CD8-positive, alpha-beta memory T cell (primary cell): ENCODE results near the gene LANCL3. TPM values are rescaled to one million over a fixed set of nuclear protein-coding genes. Genes with fewer than 3 reads are reported as not detected.

Experiments
- CTCF ChIA-PET: fragments of 350-600 bp; sonication (Branson Sonifier 250); formaldehyde crosslinking; loops from one replicate; lab custom pipeline; 2021; ENCODE audit warnings: antibody characterized with exemption; lab: Charles Lee
- POLR2A ChIA-PET: fragments of 350-600 bp; sonication (Branson Sonifier 250); formaldehyde crosslinking; loops from one replicate; lab custom pipeline; 2021; ENCODE audit warnings: antibody characterized with exemption; lab: Charles Lee
- DNase-seq, 5 donors: peaks; one replicate each; pipeline versions ENCODE4 v3.0.0 to v3.0.0-alpha.2; 2020 to 2022; ENCODE audit warnings: mixed read lengths in 1 of 5
- H3K27ac ChIP-seq: one replicate; pipeline ENCODE4 v1.7.0; 2013; ENCODE audit warnings: low read depth, mild to moderate bottlenecking, low read length, moderate library complexity
- H3K27me3 ChIP-seq: 2 replicates; pipeline ENCODE4 v1.7.0; 2013; ENCODE audit warnings: low read length, mild to moderate bottlenecking; ENCODE audit not compliant: insufficient read depth, poor library complexity, severe bottlenecking
- H3K36me3 ChIP-seq: 2 replicates; pipeline ENCODE4 v1.7.0; 2013; ENCODE audit warnings: mild to moderate bottlenecking, low read length, moderate library complexity; ENCODE audit not compliant: insufficient read depth
- H3K4me1 ChIP-seq: 2 replicates; pipeline ENCODE4 v1.7.0; 2013; ENCODE audit warnings: mild to moderate bottlenecking, low read length, moderate library complexity; ENCODE audit not compliant: insufficient read depth
- H3K4me3 ChIP-seq: 2 replicates; pipeline ENCODE4 v1.7.0; 2013; ENCODE audit warnings: mild to moderate bottlenecking, low read length
- H3K9me3 ChIP-seq: 2 replicates; pipeline ENCODE4 v1.7.0; 2013; ENCODE audit warnings: mild to moderate bottlenecking, low read length
- H3K27ac Mint-ChIP-seq, 8 donors: one replicate each; pipeline ENCODE4 v1.8.0; 2020 to 2021; ENCODE audit warnings: mixed read lengths in 8 of 8, mild to moderate bottlenecking in 6 of 8, inconsistent platforms in 3 of 8, moderate library complexity in 3 of 8
- H3K27me3 Mint-ChIP-seq, 2 donors: one replicate each; pipeline ENCODE4 v1.8.0; 2020 to 2021; ENCODE audit warnings: mixed read lengths in 2 of 2, mild to moderate bottlenecking in 1 of 2, moderate library complexity in 1 of 2
- H3K36me3 Mint-ChIP-seq, 3 donors: one replicate each; pipeline ENCODE4 v1.8.0; 2020 to 2021; ENCODE audit warnings: mixed read lengths in 3 of 3, inconsistent platforms in 1 of 3, mild to moderate bottlenecking in 1 of 3
- H3K4me1 Mint-ChIP-seq, 3 donors: one replicate each; pipeline ENCODE4 v1.8.0; 2020 to 2021; ENCODE audit warnings: mixed read lengths in 3 of 3, inconsistent platforms in 1 of 3, mild to moderate bottlenecking in 1 of 3
- H3K4me3 Mint-ChIP-seq, 7 donors: one replicate each; pipeline ENCODE4 v1.8.0; 2020 to 2021; ENCODE audit warnings: mixed read lengths in 7 of 7, mild to moderate bottlenecking in 6 of 7, moderate library complexity in 4 of 7, inconsistent platforms in 2 of 7
- H3K9me3 Mint-ChIP-seq, 5 donors: one replicate each; pipeline ENCODE4 v1.8.0; 2020 to 2022; ENCODE audit warnings: mixed read lengths in 5 of 5, mild to moderate bottlenecking in 3 of 5, moderate library complexity in 2 of 5, inconsistent platforms in 1 of 5
- polyA plus RNA-seq: library from polyadenylated mRNA; unstranded; fragments of 300-500 nt; fragmentation: Illumina TruSeq; gene quantifications from one replicate; pipeline ENCODE4 v1.2.3, GENCODE V29; 2021
- total RNA-seq, 2 experiments: library from RNA; stranded (reverse); gene quantifications; one replicate each; pipeline ENCODE4 v1.2.3, GENCODE V29; 2021

LANCL3 gene
- total and polyA plus RNA-seq, 3 experiments from 2014 or later, result 0.37 to 0.49 (median 0.48) TPM

- ChIA-PET POLR2A (no interaction called here), CTCF (no interaction called here)
- no peak for DNase-seq
- no peaks in the 10 kb centered on the region for H3K4me1 ChIP-seq
- H3K36me3 ChIP-seq, result no peaks in the 10 kb centered on the region
- no peak overlapping the region for H3K4me3 ChIP-seq
- no peaks in the 10 kb centered on the region for H3K27me3 ChIP-seq
- Mint-ChIP-seq H3K27ac (no peak overlapping the region), H3K4me3 (no peak overlapping the region), H3K27me3 (peaks cover 0 to 1% of the 10 kb centered on the region in 2 donors), H3K4me1 (no peaks in the 10 kb centered on the region), H3K36me3 (peaks cover 0 to 1% (median 0%) of the 10 kb centered on the region in 3 donors), H3K9me3 (no peaks in the 10 kb centered on the region)
- H3K9me3 ChIP-seq, result no peaks in the 10 kb centered on the region
- H3K27ac ChIP-seq, result no peak overlapping the region
Observed at GRCh38 chrX:37676811-37677210, 105.3 kb downstream of the LANCL3 start.

DNA sequence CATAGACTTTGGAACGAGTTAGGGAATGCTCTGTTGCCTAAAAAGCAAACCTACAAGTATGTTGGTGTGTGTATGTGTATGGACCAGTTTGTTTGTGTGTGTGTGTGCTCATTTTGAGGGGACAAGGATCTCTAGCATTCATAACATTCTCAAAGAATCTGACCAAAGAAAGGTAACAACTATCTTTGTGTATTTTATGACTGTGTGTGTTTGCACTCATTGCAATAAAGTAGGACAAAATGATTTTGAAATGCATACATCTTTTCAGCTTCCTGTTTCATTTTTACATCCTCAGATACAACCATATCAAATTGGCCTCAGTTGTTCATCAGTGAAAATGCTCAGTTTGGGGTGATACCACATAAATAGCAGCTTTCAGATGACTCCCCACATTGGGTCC lies 105.8 kb downstream of the LANCL3 start:
- Mint-ChIP-seq H3K27me3 (peaks cover 0 to 1% of the 10 kb centered on the region in 2 donors), H3K4me3 (no peak overlapping the region), H3K4me1 (no peaks in the 10 kb centered on the region), H3K27ac (no peak overlapping the region), H3K36me3 (peaks cover 0 to 1% (median 0%) of the 10 kb centered on the region in 3 donors), H3K9me3 (no peaks in the 10 kb centered on the region)
- no peaks in the 10 kb centered on the region for H3K36me3 ChIP-seq
- no peak for DNase-seq
- no peaks in the 10 kb centered on the region for H3K27me3 ChIP-seq
- no peak overlapping the region for H3K27ac ChIP-seq
- H3K9me3 ChIP-seq, result no peaks in the 10 kb centered on the region
- H3K4me3 ChIP-seq, result no peak overlapping the region
- H3K4me1 ChIP-seq, result no peaks in the 10 kb centered on the region
- ChIA-PET CTCF (no interaction called here), POLR2A (no interaction called here)

GRCh38 chrX:37677765-37678164 lies 106.3 kb downstream of the LANCL3 start:
- H3K36me3 ChIP-seq, result no peaks in the 10 kb centered on the region
- ChIA-PET CTCF (no interaction called here), POLR2A (no interaction called here)
- no peak overlapping the region for H3K4me3 ChIP-seq
- H3K4me1 ChIP-seq, result no peaks in the 10 kb centered on the region
- peaks cover 0 to 5% of the 10 kb centered on the region in 2 donors for H3K27me3 Mint-ChIP-seq
- H3K27ac ChIP-seq, result no peak overlapping the region
- peaks cover 0 to 1% (median 0%) of the 10 kb centered on the region in 3 donors for H3K36me3 Mint-ChIP-seq
- no peaks in the 10 kb centered on the region for H3K27me3 ChIP-seq
- H3K4me3 Mint-ChIP-seq, result no peak overlapping the region
- no peaks in the 10 kb centered on the region for H3K4me1 Mint-ChIP-seq
- no peaks in the 10 kb centered on the region for H3K9me3 Mint-ChIP-seq
- DNase-seq, result no peak
- no peaks in the 10 kb centered on the region for H3K9me3 ChIP-seq
- no peak overlapping the region for H3K27ac Mint-ChIP-seq

DNA sequence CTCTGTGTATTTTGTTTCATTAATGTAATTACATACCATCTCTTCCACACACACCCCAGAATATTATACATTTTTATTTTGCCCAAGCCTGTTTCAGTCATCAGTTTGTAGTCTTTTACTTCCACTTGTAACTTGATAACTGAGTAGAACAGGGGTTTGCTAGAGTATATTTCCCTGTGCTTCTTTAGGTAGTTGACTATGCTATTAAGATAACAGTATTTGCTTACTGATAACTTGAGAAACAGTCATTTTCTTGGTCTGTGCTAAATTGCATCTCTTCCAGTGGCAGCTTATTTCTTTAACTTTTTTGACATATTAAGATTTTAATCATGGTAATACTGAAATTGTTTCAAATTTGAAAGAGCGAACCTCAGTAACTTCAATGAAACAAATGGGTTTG lies 107.1 kb downstream of the LANCL3 start:
- Histone ChIP-seq H3K4me3 (no peak overlapping the region), H3K9me3 (no peaks in the 10 kb centered on the region), H3K27ac (no peak overlapping the region), H3K36me3 (no peaks in the 10 kb centered on the region), H3K4me1 (no peaks in the 10 kb centered on the region), H3K27me3 (no peaks in the 10 kb centered on the region)
- H3K9me3 Mint-ChIP-seq, result no peaks in the 10 kb centered on the region
- H3K36me3 Mint-ChIP-seq, result peaks cover 0 to 1% (median 0%) of the 10 kb centered on the region in 3 donors
- no peak overlapping the region for H3K27ac Mint-ChIP-seq
- no peaks in the 10 kb centered on the region for H3K4me1 Mint-ChIP-seq
- no peak overlapping the region for H3K4me3 Mint-ChIP-seq
- ChIA-PET POLR2A (no interaction called here), CTCF (no interaction called here)
- peaks cover 0 to 5% of the 10 kb centered on the region in 2 donors for H3K27me3 Mint-ChIP-seq
- no peak for DNase-seq

GRCh38 chrX:37679230-37679629 lies 107.8 kb downstream of the LANCL3 start:
- H3K9me3 ChIP-seq, result no peaks in the 10 kb centered on the region
- H3K4me3 ChIP-seq, result no peak overlapping the region
- H3K4me1 ChIP-seq, result no peaks in the 10 kb centered on the region
- POLR2A ChIA-PET, result no interaction called here
- no peaks in the 10 kb centered on the region for H3K36me3 ChIP-seq
- no peak overlapping the region for H3K27ac Mint-ChIP-seq
- peaks cover 0 to 1% (median 0%) of the 10 kb centered on the region in 3 donors for H3K36me3 Mint-ChIP-seq
- no peaks in the 10 kb centered on the region for H3K4me1 Mint-ChIP-seq
- no peak for DNase-seq
- no peaks in the 10 kb centered on the region for H3K9me3 Mint-ChIP-seq
- no peak overlapping the region for H3K4me3 Mint-ChIP-seq
- H3K27me3 ChIP-seq, result no peaks in the 10 kb centered on the region
- CTCF ChIA-PET, result no interaction called here
- no peak overlapping the region for H3K27ac ChIP-seq
- H3K27me3 Mint-ChIP-seq, result peaks cover 0 to 5% of the 10 kb centered on the region in 2 donors

DNA sequence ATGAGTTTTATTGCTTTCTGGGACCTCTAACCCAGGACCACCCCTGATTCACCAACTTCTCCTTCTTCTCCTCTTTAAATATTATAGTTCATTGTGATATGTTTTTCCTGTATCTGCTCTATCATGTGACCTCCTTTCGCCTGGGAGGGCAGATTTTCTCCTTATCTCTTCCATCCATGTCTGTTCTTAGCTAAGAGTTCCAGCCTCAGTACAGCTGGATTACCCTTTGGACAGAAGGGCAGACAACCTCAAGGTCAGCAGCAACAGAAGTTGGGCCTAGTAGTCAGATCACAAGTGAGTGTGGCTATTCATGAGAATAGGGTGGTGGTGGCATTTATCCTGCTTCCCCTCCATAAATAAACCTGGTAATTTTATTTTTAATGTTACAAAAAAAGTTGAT lies 108.4 kb downstream of the LANCL3 start:
- H3K9me3 ChIP-seq, result no peaks in the 10 kb centered on the region
- no peaks in the 10 kb centered on the region for H3K36me3 ChIP-seq
- H3K4me3 Mint-ChIP-seq, result no peak overlapping the region
- H3K27ac Mint-ChIP-seq, result peak overlapping the region in 1 of 8 donors; percentile 54
- POLR2A ChIA-PET, result no interaction called here
- CTCF ChIA-PET, result no interaction called here
- no peak overlapping the region for H3K4me3 ChIP-seq
- H3K36me3 Mint-ChIP-seq, result peaks cover 0 to 1% (median 0%) of the 10 kb centered on the region in 3 donors
- no peaks in the 10 kb centered on the region for H3K9me3 Mint-ChIP-seq
- peaks cover 0 to 8% of the 10 kb centered on the region in 2 donors for H3K27me3 Mint-ChIP-seq
- H3K27me3 ChIP-seq, result no peaks in the 10 kb centered on the region
- no peaks in the 10 kb centered on the region for H3K4me1 ChIP-seq
- H3K27ac ChIP-seq, result no peak overlapping the region
- no peaks in the 10 kb centered on the region for H3K4me1 Mint-ChIP-seq
- DNase-seq, result no peak

DNA sequence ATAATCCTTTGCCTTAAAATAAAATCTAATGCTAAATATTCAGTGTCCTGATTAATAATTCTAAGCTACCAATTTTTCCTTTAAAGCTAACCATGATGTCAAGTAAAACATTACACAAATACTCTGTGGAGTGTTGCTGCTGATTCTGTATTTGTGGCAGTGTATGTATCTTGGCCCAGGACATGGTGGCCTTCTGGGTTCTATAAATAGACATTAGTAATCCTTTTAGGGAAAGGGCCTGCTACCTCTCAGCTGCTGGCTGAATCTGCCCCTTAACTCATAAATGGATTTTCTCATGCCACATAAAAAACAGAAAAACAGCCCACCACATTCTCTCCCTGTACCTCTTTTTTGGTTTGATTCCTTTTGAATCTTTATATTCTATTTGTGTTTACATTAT lies 113.0 kb downstream of the LANCL3 start:
- peak overlapping the region in 3 of 7 donors; percentile 43 to 69 (median 61) for H3K4me3 Mint-ChIP-seq
- DNase-seq, result no peak
- Histone ChIP-seq H3K27ac (peak overlapping the region; percentile 16), H3K9me3 (no peaks in the 10 kb centered on the region), H3K4me1 (no peaks in the 10 kb centered on the region), H3K36me3 (no peaks in the 10 kb centered on the region), H3K27me3 (peaks cover 4% of the 10 kb centered on the region), H3K4me3 (no peak overlapping the region)
- H3K36me3 Mint-ChIP-seq, result no peaks in the 10 kb centered on the region
- H3K9me3 Mint-ChIP-seq, result no peaks in the 10 kb centered on the region
- peaks cover 0 to 3% (median 0%) of the 10 kb centered on the region in 3 donors for H3K4me1 Mint-ChIP-seq
- ChIA-PET CTCF (no interaction called here), POLR2A (no interaction called here)
- peaks cover 0 to 12% of the 10 kb centered on the region in 2 donors for H3K27me3 Mint-ChIP-seq
- H3K27ac Mint-ChIP-seq, result no peak overlapping the region

DNA sequence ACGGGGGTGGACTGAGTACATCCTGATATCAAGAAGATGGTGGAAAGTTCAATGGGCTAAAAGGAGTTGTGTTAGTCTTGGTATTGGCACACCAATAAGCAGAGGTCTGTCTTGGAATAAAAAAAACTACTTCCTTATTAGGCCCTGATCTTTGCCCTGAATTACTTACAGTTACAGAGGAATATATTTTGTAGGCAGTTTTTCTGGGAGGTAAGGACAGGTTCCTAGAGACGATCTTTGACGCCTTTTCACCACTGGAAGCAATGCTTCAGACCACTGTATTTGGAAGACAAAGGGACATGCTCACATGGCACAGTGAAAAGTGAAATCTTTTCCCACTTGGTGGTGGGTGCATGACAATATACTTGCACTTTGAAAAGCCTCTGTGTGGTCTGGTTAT lies 113.5 kb downstream of the LANCL3 start:
- Histone ChIP-seq H3K36me3 (no peaks in the 10 kb centered on the region), H3K4me3 (no peak overlapping the region), H3K9me3 (no peaks in the 10 kb centered on the region), H3K27me3 (peaks cover 4% of the 10 kb centered on the region), H3K4me1 (no peaks in the 10 kb centered on the region), H3K27ac (peak overlapping the region; percentile 16)
- Mint-ChIP-seq H3K4me3 (peak overlapping the region in 6 of 7 donors; percentile 16 to 69 (median 61)), H3K27ac (peak overlapping the region in 1 of 8 donors; percentile 23), H3K4me1 (peaks cover 0 to 3% (median 0%) of the 10 kb centered on the region in 3 donors), H3K36me3 (no peaks in the 10 kb centered on the region), H3K27me3 (peaks cover 0 to 12% of the 10 kb centered on the region in 2 donors), H3K9me3 (no peaks in the 10 kb centered on the region)
- CTCF ChIA-PET, result no interaction called here
- DNase-seq, result no peak
- POLR2A ChIA-PET, result no interaction called here
